HL-60/S4 treated with phorbol 12-myristate 13-acetate at 8.2 ng/mL for 4 days and 3 days (cell line): Measurements from ENCODE around the gene KIF22.
"Not testable (repeated sequence)": the region's sequence is repeated elsewhere in the genome, so short reads cannot be mapped to it uniquely, and the experiment has no call there.

Experiments used
- in situ Hi-C: fragments of 300-500 bp; cut with MboI; formaldehyde crosslinking; loops from 2 replicates; pipeline ENCODE4 v1.15.0; 2022; ENCODE audit warnings: low sequenced_read_pairs

Gene KIF22

GRCh38 chr16:29765167-29766032 lies 25.2 kb upstream of the KIF22 start:
- in situ Hi-C loops, result no loop called here

- in situ Hi-C loops, result no loop called here
These were observed 24.0 kb upstream of the KIF22 start for GRCh38 chr16:29766571-29766970.

GRCh38 chr16:29767062-29767461 lies 23.5 kb upstream of the KIF22 start:
- in situ Hi-C loops, result no loop called here

DNA sequence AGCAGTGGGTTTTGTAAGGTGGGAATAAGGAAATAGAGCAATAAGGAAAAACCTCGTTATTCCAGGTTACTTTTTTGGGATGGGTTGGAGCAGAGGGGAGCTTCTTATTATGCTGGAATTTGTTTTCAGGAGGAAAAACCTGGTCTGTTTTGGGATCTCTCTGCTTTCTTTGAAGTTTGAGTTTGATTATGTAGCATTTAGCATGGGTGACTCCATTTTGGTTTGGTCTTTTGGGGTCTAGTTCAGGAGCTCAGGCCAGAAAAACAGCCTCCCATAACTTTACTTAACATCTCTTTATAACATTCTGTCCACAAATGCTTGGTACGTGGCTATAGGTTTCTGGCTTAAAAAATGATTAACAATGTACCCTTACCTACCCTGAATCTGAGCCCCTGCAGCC lies 21.0 kb upstream of the KIF22 start:
- in situ Hi-C loops, result no loop called here

GRCh38 chr16:29770250-29770929 lies 20.2 kb upstream of the KIF22 start:
- in situ Hi-C loops, result no loop called here

GRCh38 chr16:29772330-29772729 lies 18.2 kb upstream of the KIF22 start:
- in situ Hi-C loops, result not testable (repeated sequence)

- in situ Hi-C loops, result no loop called here
These were observed 15.8 kb upstream of the KIF22 start for GRCh38 chr16:29774730-29775129.

DNA sequence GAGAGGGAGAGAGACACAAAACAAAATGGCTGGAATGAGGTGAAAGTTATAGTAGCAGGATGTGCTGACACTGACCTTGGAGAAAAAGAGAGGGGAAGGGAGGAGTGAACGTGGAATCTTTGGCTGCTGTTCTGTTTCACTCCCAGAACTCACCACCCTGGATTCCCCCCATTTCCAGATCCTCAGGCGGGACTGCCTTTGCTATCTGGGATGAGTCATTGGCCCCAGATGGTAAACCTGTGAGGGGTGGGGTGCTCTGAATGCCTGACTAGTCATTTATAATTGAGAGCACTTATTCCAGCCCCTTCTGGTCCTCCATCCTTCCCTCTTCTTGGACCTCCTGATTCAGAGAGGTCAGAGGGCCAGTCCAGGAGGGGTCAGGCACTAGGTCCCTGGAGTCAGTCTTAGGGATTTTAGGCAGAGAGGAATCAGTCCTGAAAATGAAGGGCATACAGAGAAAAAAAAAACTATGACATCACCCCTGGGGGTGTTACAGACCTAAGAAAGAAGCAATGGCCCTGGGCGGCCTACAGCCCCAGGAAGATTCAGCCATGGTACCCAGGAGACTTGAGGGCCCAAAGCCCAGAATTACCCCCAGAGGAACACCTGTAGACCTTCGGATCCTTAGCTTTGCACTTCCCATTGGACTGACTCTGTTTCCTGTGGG lies 14.7 kb upstream of the KIF22 start:
- in situ Hi-C loops, result no loop called here

GRCh38 chr16:29777576-29778350 lies 12.8 kb upstream of the KIF22 start, which contains the start of gene ZG16:
TSS of gene ZG16 (plus strand) at chr16:29778256. CDS start at chr16:29779267, 1,011 bp downstream.
- in situ Hi-C loops, result no loop called here

- in situ Hi-C loops, result no loop called here
These were observed 11.1 kb upstream of the KIF22 start for GRCh38 chr16:29779474-29779873.

GRCh38 chr16:29783094-29783953 lies 7.2 kb upstream of the KIF22 start:
- in situ Hi-C loops, result not testable (repeated sequence)

GRCh38 chr16:29784157-29784556 lies 6.4 kb upstream of the KIF22 start:
- in situ Hi-C loops, result no loop called here

DNA sequence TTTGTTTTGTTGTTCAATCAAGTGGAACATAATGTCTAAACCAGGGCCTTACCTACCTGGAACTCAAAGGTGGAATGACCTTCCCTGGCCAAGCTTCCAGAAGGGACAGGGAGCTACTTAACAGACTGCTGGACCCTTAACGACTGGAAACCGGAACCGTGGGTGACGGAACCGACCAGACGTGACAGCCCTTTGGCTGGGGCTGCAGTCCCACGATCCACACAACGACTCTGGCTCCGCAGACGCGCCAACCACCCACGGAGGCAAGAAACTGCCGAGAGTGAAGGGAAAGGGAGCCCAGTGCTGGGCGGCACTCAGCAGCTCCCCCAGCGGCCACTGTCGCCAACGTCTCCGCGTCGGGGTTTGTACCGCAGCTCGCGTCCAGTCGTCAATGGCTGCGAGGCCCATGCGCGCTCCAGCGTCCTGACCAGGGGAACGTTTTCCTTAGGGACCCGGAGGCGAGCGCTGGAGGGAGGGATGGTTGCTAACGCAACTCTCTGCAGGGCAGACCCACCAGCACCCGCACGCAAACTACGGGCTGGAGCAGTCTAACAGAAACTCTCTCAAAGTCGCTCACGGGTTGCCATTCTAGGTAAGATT lies 5.5 kb upstream of the KIF22 start:
- in situ Hi-C loops, result no loop called here

GRCh38 chr16:29787155-29787554 lies 3.4 kb upstream of the KIF22 start:
- in situ Hi-C loops, result not testable (repeated sequence)

DNA sequence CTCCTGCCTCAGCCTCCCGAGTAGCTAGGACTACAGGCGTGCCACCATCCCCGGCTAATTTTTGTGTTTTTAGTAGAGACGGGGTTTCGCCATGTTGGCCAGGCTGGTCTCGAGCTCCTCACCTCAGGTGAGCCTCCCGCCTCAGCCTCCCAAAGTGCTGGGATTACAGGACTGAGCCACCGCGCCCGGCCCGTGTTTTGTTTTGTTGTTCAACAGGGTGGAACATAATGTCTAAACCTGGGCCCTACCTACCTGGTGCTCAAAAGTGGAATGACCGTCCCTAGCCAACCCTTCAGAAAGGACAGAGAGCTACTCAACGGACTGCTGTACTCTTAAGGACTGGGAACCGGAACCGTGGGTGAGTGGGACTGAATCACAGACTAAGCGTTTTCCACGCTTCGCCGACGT lies 772 bp upstream of the KIF22 start:
- in situ Hi-C loops, result no loop called here

- in situ Hi-C loops, result no loop called here
These were observed 646 bp downstream of the KIF22 start for GRCh38 chr16:29790949-29791844.

DNA sequence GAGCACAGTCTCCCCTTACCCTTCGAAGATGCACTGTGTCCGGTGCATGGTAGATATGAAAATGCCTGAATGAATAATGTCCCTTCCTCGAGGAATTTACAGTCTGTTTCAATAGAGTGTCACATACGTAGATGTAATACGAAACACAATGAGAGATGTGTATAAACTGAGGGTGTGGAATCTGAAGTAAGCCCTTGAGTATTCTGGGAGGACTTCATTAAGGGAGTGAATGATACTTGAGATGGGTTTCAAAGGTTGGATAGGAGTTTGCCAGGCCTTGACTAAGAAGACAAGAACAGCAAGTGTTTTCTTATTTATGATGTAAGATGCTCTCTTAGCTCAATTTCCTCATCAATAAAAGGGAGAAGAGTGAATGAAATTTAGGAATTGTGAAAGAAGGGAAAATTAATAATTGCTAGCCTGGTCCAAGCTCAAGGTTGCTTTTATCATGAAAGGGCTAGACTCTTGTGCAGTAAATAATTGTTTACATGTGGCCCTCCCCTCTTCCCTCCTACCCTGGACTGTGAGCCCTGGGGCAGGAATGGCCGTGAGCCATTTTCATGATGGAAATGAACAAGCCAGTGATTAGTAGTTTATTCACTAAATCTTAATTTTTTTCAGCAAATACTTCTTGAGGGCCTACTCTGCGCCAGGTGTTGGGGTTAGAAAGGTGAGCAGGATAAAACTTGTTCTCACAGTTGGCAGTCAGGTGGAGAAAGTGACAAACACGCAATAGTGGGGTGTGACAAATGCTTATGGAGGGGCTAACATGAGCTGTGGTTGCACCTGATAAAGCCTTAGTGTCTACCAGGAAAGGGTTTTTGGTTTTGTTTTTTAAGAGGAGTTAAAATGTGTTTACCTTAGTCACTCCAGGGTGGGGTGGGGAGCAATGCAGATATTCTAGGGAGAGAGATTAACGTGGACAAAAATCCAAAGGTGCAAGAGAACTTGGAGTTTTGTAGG lies 1.6 kb downstream of the KIF22 start:
- in situ Hi-C loops, result no loop called here
